NT2/D1 (cell line): Measurements from ENCODE around the gene CDH13.
A peak's percentile ranks its signal among the peaks of the same experiment; 100 is the strongest.

ENCODE experiments used
- YY1 ChIP-seq: IDR thresholded peaks from 2 replicates; pipeline ENCODE4 v1.6.1; 2011; ENCODE audit not compliant: insufficient read length, insufficient read depth
- ZNF274 ChIP-seq: IDR thresholded peaks from 2 replicates; pipeline ENCODE4 v1.6.1; 2011; ENCODE audit warnings: mild to moderate bottlenecking, low read depth, low read length

DNA sequence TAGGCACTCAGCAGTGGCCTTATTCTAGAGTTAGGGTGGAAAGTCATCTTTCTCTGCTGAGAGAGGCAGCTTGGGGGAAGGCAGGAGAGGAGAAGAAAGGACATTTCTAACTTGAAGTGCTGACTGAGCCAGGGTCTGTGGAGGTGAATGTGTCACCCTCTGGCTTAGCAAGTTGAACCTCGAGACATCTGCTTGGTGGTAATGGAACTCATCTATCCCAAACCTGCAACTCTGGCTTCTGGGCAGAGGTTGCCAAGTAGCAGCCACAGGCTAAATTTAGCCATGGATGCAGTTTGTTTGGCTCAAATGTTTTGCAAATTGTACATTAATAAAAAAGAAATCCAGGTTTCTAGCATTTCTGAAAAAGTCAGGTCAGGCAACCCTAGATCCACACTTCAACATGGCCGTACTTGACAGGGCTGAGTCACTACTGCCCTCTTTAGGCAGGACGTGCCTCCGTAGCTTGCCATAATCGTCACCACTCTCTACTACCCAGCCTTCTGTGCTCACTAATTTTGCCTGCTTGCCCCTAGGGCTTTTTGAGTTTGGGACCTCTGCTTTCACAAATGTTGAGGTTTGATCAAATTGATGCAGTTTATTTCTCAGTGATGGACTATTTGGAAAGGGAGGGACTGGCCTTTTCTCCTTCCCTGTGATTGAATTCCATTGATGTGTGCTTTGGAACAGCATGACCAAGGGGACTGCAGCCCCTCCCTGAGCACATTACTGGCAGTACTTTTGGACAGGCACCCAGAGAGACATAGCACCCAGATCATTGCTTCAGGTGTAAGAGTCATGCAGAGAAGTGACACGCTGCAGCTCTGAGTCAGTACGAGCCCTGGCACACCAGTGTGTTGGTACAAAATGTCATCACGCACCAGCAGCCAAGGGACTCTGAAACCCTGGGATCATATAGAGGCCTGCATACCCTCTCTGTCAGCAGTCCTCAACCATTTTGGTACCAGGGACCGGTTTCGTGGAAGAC is 5.2 kb downstream of the CDH13 start:
- TF ChIP-seq ZNF274 (no peak), YY1 (peak; percentile 29)
